LHCN-M2 (cell line): ENCODE measurements around the gene KDM4C. TPM values are rescaled to one million over a fixed set of nuclear protein-coding genes. Genes with fewer than 3 reads are reported as not detected.

ENCODE experiments used
- DNase-seq: peaks from one replicate; pipeline ENCODE4 v3.0.0-alpha.2; 2012; ENCODE audit warnings: low read depth
- total RNA-seq: library from RNA; depleted of rRNA; stranded (reverse); fragments of >200 nt; gene quantifications from 2 replicates; pipeline ENCODE4 v1.2.3, GENCODE V29; 2014

KDM4C gene
- total RNA-seq, 1 experiment from 2014 or later, result 22.6 TPM

DNA sequence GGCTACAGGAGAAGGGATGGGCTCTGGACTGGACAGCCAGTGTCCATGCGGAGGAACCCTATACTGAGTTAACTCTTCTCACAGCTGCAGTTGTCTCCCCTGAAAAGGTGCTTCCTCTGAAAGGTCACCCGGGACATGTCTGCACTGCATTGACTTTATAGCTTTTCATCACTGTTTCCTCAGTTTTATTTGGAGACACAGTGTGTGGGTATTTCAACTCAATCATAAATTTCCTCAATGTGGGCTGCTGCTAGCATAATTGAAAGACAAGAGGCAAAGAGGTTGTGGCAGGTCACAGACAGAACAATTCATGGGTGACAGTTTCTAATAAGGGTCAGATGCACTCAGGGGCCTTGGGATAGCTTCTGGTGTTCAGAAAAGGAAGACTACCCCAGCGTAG is 336.8 kb downstream of the KDM4C start:
- DNase-seq, result no peak

DNA sequence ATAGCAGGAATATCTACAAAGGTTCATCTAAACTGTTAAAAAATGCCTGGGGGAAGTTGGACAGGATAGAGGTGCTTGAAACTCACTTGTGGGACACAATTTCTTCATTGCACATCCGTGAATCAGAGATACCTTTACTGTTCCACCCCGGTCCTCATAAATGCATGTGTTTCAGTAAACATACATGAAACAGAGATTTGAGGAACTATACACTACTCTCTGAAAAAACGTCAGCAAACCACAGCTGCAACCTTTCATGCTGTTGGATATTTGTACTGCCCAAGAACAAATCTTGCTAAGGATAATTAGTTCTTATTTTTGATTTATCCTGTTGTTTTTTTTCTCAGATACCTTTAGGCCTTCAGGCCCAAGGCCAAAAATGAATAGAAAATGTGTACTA is 337.3 kb downstream of the KDM4C start:
- DNase-seq, result no peak

DNA sequence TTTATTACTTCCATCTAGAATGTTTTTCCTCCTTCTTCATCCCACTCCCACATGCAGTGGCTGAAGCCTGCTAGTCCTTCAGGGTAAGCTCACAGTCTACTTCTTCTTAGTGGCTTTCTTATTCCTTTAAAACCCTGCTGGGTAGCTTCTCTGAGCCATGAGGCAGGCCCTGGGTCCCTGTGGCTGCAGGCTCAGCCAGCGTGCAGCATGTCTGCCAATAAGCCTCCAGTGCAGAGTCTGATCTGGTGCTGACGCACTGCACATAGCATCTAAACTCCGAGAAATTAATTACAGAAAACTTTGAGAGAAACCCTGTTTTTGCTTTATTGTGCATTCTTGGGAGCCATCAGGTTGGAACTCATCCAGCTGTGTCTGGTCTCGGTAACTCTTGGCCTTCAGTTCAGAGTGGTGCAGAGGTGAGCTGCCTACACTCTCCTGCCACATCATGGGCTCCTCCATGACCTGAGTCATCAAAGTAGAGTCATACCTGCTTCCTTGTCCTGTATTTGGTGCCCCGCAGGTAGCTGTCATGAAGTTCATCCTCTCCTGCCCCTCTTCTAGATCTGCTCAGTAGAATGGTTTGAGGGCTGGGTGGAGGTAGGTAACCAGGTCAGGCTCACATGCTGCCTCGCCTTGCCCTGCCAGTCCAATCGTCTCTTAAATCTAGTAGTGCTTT is 339.4 kb downstream of the KDM4C start:
- no peak for DNase-seq

DNA sequence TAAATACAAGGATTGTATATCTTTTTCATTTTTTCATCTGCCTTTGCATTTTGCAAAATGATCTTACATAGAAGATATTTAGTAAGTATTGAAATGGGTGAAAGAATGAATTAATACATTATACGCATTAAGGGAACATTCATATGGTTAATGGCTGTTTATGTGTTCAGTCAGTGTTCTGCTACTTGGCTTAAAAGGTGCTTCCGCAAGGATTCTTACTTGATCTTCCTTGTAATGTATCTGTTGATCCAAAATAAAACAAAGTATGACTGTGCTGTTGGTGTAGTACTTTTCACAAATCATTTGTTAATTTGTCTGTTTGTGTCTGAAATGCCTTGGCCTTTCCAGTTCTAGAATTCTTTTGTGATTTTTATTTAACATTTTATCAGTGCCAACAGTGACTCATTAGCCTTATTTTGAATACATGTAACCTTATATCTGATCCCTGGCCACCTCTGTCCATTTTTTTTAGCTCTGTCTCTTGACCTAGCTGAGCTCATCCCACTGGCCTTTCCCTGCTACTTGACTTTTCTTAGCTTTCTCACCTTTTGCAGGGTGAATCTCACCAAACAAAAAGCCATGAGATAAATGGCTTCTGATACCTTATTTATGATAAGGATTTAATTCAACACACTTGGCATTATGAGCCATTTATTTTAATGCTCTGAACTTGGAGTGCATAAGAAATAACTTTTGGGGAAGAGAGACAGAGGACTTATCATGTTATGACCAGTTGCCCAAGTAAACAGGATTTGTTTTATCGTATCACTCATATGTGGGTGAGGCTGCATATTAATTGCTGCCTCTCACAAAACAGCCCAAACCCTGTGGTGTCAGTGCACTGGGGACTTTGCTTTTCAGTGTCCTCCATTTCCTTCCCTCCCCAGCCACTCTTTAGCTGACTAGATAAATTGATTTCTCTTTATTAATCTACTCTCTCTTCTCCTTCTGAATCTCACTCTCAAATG is 340.3 kb downstream of the KDM4C start:
- peak; percentile 64 for DNase-seq

DNA sequence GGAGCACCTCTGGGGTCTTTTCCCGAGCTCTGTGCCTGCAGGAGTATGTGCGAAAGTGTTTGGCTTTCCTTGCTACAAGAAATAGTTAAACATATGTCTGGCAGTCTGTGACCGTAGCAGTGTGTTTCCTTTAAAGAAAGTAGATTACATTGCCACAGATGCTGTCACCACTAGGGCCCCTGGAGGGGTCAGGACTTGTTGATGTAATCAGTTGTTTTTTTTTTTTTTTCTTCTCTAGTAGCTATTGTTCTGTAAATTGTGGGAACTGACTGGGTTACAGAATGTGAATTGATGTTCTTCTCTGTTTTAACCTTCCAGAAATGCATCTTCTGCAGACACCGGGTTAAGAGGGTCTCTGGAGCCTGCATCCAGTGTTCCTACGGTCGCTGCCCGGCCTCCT is 345.6 kb downstream of the KDM4C start:
- no peak for DNase-seq

DNA sequence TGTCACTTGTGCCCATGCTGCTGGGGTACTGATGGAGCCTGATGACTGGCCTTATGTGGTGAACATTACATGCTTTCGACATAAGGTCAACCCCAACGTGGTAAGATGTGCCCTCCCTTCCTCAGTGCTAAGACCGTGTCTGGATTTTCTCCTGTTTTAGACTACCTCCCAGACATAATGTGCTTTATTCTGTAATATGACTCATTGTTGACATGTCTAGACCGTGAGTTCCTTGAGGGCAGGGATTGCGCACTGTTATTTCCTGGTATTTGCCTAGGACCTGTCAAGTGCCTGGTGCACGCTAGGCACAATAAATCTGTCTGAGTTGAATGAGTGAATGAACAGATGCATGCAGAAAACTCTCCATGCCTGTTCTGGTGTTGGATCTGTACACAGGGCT is 346.0 kb downstream of the KDM4C start:
- DNase-seq, result no peak

DNA sequence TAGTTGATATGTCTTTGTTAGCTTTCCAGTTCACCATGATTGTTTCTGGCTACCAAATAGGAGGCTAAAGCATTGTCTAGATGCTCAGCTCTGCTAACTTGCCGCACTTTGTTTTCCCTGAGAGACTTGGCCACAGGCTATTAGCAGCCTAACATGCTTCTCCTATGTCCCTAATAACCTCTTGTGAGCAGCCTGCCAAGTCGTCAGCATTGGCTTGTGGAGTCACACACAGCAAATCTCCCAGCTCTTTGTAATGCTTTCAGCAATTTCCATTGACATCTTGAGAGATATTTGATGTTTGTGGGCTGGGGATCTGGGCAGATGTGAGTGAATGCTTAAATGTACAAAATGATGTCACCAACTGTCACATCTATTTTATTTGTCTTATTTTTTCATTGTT is 346.9 kb downstream of the KDM4C start:
- DNase-seq, result no peak

DNA sequence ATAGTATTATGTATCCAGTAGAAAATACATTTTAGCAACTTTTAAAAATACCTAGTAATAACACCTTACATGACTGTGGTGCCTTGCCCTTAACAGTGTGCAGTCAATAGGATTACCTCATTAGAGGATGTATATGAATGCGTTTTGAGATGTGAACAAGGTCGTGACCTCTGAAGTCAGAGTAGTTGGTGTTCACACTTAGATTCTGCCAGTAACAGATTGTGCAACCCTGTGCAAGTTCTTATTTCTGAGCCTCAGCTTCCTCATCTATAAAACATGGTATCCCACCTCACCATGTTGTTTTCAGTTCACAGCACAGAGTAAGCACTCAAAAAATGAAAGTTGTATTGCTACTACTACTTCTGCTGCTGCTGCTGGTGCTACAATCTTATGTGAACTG is 347.3 kb downstream of the KDM4C start:
- DNase-seq, result no peak

DNA sequence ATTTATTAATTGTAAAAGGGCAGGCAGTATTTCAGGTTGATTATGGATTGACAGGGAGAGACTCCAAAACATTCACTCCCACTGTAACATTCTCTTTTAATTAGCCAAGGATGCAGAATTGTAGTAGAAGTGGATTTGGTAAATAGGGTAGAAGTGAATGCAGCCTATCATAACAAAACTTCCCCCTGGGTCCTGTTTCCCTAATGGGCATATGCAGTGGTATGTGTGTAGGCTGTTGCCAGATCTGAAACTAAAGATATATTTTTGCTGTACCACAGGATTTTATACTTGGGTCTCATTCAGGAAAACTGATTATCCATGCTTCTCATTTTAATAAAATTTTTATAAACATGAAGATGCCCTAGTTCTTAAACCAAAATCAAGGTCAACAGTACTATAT is 351.2 kb downstream of the KDM4C start:
- no peak for DNase-seq

DNA sequence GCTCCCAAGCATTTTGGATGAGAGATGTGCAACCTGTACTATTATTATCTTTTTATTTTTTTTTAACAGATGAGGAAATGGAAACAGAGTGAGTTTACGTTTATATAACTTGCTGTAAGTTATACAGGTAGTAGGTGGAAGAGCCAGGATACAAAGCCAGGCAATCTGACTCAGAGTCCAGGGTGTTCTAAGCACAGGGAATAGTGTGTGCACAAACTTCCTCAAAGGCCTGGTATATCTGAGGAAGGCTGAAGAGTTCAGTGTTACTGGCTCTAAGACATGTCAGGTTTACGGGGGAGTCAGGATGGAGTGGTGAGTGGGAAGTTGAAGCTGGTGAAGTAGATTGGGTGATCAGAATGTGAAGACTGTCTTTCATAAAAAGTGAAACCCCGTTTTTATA is 353.6 kb downstream of the KDM4C start:
- DNase-seq, result no peak

DNA sequence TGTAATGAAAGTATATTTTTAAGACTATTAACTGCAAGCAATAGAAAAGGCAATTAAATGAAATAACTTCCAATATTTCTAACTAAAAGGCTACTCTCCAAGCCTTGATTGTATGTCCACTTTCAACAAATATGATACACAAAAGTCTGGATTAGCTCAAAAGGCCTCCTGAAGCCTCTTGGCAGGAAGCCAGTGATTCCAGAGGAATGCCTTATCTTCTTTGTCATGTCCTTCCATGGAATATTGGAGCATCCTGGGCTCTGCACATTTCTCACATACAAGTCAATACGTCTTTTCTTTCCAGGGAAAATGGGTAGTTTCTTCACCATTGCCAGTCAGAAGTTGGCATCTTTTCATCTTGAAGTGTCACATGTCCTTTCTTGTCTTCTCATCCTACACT is 357.8 kb downstream of the KDM4C start:
- no peak for DNase-seq

DNA sequence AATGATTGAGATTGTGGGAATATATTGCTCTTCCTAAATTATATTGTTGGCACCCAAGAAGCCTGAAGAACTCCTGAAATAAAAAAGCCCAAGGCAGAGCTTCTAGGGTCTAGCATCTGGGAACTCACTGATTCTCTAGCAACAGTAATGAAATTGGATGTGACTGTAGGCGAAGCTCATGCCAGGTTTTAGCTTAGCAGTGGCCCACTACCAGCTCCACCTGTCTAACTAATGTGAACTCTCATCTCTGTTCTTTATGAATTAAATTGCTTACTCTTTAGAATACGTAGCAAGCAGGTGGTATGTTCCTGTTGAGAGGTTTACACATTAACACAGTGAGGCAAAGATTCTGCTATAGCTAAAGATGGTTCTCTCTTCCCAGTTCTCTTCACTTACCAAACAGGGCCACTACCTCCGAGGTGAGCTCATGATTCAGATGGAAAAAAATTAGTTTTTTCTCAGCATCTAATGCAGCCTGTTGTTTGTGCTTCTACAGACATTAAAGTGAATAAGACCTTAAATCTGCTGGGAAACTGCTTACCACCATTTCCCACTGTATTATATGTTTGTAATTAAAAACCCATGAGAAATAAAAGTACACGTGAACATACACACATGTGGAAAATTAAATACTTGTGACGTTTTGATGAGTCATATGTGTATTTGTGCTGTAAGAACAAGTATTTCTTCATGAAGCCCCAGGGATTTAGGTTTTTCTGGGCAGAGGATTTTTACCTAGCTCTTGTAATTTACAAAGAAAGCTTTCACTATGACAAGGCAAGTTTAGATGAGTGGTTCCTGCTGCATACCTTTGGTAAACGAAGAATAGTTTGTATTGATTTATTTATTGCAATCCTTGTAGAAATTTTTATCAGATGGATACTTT is 360.1 kb downstream of the KDM4C start:
- peak; percentile 45 for DNase-seq

DNA sequence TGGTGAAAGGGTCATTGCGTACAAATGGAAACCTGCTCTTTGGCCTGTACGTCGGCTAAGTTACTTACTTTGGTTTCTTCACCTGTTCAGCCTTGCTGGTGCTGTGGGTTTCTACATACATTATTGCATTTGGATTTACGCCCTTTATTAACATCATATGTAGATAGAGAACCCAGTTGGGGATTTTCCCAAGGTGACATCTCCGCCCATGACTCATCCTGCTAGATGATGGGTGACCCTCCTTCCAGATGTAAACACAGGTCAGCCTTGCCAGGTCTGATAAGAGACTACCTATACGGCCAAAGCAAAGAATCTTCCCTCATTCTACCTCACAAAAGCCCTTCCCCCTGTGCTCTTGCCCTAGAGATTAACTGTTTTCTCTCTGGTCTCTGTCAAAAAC is 360.9 kb downstream of the KDM4C start:
- DNase-seq, result no peak

DNA sequence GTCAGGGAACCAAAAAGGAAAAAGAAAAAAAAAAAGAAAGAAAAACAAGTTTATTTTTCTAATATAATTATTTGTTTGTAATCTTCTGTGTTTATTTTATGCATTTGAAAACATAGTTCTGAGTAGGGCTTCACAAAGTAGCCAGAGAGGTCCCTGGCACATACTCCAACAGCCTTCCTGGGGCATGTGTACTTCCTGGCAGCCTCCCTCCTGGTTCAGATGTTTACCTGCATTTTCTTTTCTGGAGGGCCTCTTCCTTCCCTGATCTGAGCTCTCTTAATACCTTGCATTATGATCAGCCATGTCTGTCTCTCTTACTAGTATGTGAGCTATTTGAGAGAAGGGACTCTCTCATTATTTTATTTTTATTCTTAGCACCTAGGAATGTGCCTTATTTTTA is 361.8 kb downstream of the KDM4C start:
- no peak for DNase-seq

DNA sequence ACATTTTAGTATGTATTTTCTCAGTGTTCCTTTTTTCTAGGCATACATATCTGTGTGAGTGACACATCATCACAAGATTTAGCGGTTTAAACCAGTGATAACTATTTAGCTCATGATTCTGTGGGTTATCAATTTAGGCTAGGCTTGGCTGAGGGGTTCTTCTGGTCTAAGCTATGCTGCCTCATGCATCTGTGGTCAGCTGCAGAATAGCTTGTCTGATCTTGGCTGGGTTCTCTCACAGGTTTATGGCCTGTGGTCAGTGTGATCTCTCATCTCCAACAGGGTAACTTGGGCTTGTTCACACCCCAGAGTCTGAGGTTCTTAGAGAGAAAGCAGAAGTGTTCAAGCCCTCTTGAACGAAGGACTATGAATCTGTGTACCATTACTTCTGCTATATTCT is 363.3 kb downstream of the KDM4C start:
- no peak for DNase-seq

DNA sequence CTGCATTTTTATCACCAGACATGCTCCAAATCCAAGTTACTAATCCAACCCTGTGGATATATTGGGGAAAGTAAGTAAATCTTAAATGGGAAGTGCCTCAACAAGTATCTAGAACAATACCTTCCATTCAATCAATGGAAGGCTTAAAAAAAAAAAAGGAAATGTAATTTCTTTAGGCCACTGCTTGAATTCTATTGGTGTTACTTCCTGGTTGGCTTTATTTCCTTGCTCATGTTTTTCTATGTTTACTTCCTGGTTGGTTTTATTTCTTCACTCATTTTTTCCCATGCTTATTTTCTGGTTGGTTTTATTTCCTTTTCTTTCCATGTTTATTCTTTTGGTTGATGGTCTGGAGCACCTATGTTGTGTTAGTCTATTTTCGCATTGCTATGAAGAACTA is 363.9 kb downstream of the KDM4C start:
- DNase-seq, result no peak

DNA sequence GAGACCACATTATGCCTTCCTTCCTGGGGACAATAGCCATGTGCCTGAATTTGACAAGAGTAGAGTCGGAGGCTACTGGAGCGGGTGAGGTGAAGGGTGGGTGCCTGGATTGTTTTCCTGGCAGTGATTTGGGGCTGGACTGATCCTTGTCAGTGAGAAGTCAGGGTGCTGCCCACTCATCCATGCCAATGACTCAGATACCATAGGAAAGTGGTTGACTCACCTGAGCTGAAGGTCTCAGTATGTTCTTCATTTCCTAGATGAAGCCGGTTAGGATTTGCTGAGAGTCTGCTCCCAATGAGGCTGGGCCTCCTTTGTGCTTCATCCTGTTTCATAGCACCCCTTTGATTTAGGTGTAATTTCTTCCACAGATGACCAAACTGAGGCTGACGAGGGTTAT is 366.0 kb downstream of the KDM4C start:
- DNase-seq, result no peak

DNA sequence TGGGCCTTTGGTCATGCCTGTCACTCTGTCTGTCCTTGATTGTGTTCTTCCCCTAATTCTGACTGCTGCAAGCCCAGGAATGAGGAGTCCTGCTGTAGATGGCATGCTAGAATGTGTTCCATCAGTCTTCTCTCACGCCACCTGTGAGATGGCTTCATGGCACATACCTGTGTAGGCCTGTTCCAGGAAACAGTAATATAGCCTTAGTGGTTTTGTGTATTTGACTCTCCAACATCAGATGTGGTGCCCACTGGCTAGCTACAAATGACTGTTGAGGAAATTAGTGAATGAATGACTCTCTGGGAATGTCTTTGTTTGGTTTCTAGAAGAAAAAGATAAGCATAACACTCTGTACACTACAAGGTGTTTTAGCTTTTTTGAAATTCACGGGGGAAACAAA is 367.5 kb downstream of the KDM4C start:
- DNase-seq, result no peak

DNA sequence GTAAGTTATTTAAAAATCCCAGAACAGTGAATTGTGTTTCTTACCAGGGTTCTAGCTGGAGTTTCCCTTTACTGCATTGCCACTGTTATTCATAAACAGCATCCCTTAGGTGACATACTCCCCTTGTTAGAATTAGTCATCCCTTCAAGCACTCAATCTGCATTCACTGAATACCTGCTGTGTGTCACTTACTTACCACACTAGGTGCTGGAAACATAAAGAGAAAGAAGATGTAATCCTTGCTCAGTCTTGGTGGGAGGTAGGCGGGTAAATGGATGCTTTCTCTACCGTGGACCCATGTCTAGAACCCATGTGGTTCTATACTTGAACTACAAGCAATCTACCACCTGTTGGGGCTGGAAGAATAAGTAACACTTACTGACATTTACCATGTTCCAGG is 371.6 kb downstream of the KDM4C start:
- DNase-seq, result no peak

DNA sequence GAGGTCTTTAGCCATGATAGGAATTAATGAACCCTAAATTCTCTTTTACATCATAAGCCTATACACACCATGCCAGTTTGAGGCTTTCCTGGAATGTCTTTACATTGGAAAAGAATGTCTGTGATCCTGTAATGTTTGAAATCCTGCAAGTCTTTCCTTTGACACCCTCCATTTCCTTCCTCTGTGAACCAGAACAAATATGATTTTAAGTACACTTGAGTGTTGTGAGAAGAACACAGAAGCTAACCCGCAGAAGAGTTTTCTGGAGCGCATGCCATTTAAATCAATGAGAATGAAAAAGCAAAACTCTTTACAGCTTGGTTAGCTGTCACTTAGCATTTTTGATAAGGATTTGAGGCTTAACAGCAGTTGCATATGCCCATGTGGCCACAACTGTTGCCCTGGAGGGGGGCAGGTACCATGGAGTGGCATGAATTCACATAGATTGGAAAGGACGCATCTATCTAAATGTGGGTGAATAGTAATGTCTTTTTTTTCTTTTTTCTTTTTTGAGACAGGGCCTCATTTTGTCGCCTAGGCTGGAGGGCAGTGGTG is 372.6 kb downstream of the KDM4C start:
- no peak for DNase-seq

DNA sequence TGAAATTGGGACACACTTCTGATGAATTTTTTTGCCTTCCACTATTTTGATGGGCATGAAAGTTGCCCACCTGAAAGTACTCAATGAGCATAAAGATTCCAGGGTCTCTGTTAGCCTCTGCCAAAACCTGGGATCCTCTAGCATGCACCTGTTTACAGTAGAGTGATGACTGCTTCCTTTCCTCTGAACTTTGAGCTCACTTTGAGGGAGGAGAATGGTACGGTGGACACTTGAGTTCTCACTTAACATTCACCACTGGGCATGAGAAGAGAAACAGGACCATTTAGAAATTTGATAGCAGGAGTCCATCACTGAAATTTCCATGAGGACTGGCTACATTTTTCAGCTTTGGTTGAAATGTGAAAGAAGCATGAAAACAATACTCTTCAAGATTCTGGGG is 374.8 kb downstream of the KDM4C start:
- DNase-seq, result no peak

DNA sequence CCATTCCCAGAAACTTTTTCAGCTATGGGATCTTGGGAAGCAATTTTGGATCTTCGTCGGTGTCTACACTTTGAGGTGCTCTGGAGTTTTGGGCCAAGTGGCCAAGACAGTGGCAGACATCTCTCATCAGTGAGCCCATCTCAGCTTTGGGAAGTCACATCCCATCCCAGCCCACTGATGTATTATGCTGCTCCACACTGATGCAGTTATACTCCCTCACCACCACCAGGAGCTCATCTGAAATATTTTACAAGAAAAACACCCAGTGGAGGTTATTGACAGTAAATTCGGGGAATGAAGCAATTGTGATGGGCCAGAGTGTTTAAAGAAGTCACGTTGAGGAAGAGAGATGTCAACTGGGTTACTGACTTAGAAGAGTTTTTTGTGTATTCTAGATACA is 378.0 kb downstream of the KDM4C start:
- no peak for DNase-seq
